OCI-LY7 (cell line): Measurements from ENCODE around the gene LRGUK. TPM values are rescaled to one million over a fixed set of nuclear protein-coding genes. Genes with fewer than 3 reads are reported as not detected.

Source experiments
- BruUV-seq: library from RNA; stranded (reverse); fragments of 400-500 nt; replicated peaks from 2 replicates; lab custom pipeline; 2021; lab: Mats Ljungman, UMichigan
- CTCF ChIA-PET: fragments of 300-600 bp; sonication (Branson Sonifier 250); formaldehyde crosslinking; loops from one replicate; lab custom pipeline; 2022; ENCODE audit warnings: antibody characterized with exemption; ENCODE audit not compliant: unreplicated experiment; lab: Charles Lee
- POLR2A ChIA-PET: fragments of 300-600 bp; sonication (Branson Sonifier 250); formaldehyde crosslinking; loops from one replicate; lab custom pipeline; 2022; ENCODE audit warnings: antibody characterized with exemption; lab: Charles Lee
- DNase-seq: peaks from one replicate; pipeline ENCODE4 v3.0.0-alpha.2; 2015; ENCODE audit warnings: low spot score
- H2AFZ ChIP-seq: fragments of 200-600 bp; sonication (generic), shearing (Covaris generic); 2 replicates; pipeline ENCODE4 v1.6.1; 2014; ENCODE audit warnings: mild to moderate bottlenecking, antibody characterized with exemption, low read length, moderate library complexity
- H3K27ac ChIP-seq: fragments of 200-600 bp; sonication (generic); 2 replicates; pipeline ENCODE4 v1.5.1; 2014; ENCODE audit warnings: mixed run types, low read depth, mild to moderate bottlenecking, moderate library complexity, low read length, inconsistent platforms; ENCODE audit not compliant: poor library complexity, severe bottlenecking
- H3K36me3 ChIP-seq: fragments of 200-600 bp; sonication (generic); 2 replicates; pipeline ENCODE4 v1.6.1; 2014; ENCODE audit warnings: mild to moderate bottlenecking, antibody characterized with exemption, low read length, moderate library complexity, mixed read lengths; ENCODE audit not compliant: insufficient read depth
- H3K4me1 ChIP-seq: fragments of 200-600 bp; sonication (generic); 2 replicates; pipeline ENCODE4 v1.5.1; 2014; ENCODE audit warnings: mild to moderate bottlenecking, low read length; ENCODE audit not compliant: insufficient read depth, poor library complexity, severe bottlenecking
- H3K4me2 ChIP-seq: fragments of 200-600 bp; sonication (generic); 2 replicates; pipeline ENCODE4 v1.6.1; 2014; ENCODE audit warnings: mild to moderate bottlenecking, low read length
- H3K4me3 ChIP-seq: fragments of 200-600 bp; sonication (generic); 2 replicates; pipeline ENCODE4 v1.5.1; 2014; ENCODE audit warnings: mild to moderate bottlenecking, low read depth, low read length; ENCODE audit not compliant: poor library complexity, severe bottlenecking
- H3K79me2 ChIP-seq: fragments of 200-600 bp; sonication (generic); 2 replicates; pipeline ENCODE4 v1.6.1; 2016; ENCODE audit warnings: low read depth, mild to moderate bottlenecking, low read length, moderate library complexity, mixed read lengths; ENCODE audit not compliant: insufficient read depth
- H3K9me2 ChIP-seq: fragments of 200-600 bp; sonication (generic); 2 replicates; pipeline ENCODE4 v1.6.1; 2016; ENCODE audit warnings: mild to moderate bottlenecking, low read length, mixed read lengths; ENCODE audit not compliant: insufficient read depth
- H3K9me3 ChIP-seq: fragments of 200-600 bp; sonication (generic); 2 replicates; pipeline ENCODE4 v1.6.1; 2014; ENCODE audit warnings: mild to moderate bottlenecking, mixed run types, low read length, mixed read lengths
- H4K20me1 ChIP-seq: fragments of 200-600 bp; sonication (generic); 2 replicates; pipeline ENCODE4 v1.6.1; 2014; ENCODE audit warnings: mild to moderate bottlenecking, antibody characterized with exemption, low read length, moderate library complexity, mixed read lengths; ENCODE audit not compliant: insufficient read depth
- EZH2phosphoT487 ChIP-seq: fragments of 200-600 bp; sonication (generic); IDR thresholded peaks from 2 replicates; pipeline ENCODE4 v1.6.1; 2018; ENCODE audit warnings: low read depth, borderline replicate concordance, mild to moderate bottlenecking, mixed run types, antibody characterized with exemption, low read length, moderate library complexity, mixed read lengths
- intact Hi-C: fragments of 100-400 bp; cut with micrococcal nuclease; formaldehyde crosslinking; loops from one replicate; pipeline ENCODE4 v1.10.0; 2022; ENCODE audit not compliant: unreplicated experiment
- total RNA-seq, 2 experiments: library from RNA; depleted of rRNA in 1 of 2; stranded (reverse); fragments of >200 nt in 1 of 2; shearing (Covaris generic) in 1 of 2; gene quantifications; 2 replicates each; pipeline ENCODE4 v1.2.3, GENCODE V29; 2014 to 2022
- TF ChIP-seq, protein P1 (sequence below): fragments of 200-600 bp; sonication (generic); conservative IDR thresholded peaks from 2 replicates; pipeline ENCODE4 v1.5.1; 2014; ENCODE audit warnings: mild to moderate bottlenecking, antibody characterized with exemption, low read length, moderate library complexity, mixed read lengths

Gene LRGUK
- total RNA-seq, 2 experiments from 2014 or later, result 0.46 to 0.95 TPM

DNA sequence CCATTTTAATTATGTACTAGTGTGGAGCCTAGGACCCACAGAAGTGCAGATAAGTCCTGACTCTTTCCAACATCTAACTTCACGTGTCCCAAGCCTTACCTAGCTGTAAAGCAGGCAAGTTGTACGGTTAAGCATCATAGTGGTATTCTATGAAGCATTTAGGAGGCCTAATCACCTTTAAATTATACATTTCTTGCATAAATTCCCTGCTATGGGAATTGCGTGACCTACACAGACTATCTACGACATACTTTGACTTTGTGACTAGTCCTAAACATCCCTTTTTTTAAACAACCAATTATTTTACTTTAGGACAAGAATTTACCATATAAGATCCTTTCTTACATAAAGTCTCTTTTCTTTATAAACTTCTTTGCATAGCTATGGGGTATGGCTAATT, 37.7 kb upstream of the LRGUK start:
- Histone ChIP-seq H3K36me3 (peaks cover 5% of the 10 kb centered on the region; the same call in 1 of the 2 replicates), H3K4me2 (no peak overlapping the region), H3K9me3 (peaks cover 60% of the 10 kb centered on the region), H4K20me1 (no peaks in the 10 kb centered on the region), H3K9me2 (no peaks in the 10 kb centered on the region), H3K4me3 (no peak overlapping the region), H2AFZ (no peak overlapping the region), H3K79me2 (no peaks in the 10 kb centered on the region), H3K27ac (no peak overlapping the region), H3K4me1 (peaks cover 14% of the 10 kb centered on the region)
- intact Hi-C loops, result loop anchor here (5.0 kb wide), 1 partner anchor 158 kb away; no protein-coding TSS in a partner anchor
- ChIA-PET POLR2A (interaction anchor here (0.5 to 1.3 kb wide), 2 partner anchors 9 to 344 kb away, joined by 3 read pairs; no protein-coding TSS in a partner anchor), CTCF (no interaction called here)
- DNase-seq, result peak; percentile 36
- BruUV-seq, result no TSS peak
- TF ChIP-seq, protein P1, sequence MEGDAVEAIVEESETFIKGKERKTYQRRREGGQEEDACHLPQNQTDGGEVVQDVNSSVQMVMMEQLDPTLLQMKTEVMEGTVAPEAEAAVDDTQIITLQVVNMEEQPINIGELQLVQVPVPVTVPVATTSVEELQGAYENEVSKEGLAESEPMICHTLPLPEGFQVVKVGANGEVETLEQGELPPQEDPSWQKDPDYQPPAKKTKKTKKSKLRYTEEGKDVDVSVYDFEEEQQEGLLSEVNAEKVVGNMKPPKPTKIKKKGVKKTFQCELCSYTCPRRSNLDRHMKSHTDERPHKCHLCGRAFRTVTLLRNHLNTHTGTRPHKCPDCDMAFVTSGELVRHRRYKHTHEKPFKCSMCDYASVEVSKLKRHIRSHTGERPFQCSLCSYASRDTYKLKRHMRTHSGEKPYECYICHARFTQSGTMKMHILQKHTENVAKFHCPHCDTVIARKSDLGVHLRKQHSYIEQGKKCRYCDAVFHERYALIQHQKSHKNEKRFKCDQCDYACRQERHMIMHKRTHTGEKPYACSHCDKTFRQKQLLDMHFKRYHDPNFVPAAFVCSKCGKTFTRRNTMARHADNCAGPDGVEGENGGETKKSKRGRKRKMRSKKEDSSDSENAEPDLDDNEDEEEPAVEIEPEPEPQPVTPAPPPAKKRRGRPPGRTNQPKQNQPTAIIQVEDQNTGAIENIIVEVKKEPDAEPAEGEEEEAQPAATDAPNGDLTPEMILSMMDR, result no peak
- no peak for TF ChIP-seq EZH2phosphoT487

DNA sequence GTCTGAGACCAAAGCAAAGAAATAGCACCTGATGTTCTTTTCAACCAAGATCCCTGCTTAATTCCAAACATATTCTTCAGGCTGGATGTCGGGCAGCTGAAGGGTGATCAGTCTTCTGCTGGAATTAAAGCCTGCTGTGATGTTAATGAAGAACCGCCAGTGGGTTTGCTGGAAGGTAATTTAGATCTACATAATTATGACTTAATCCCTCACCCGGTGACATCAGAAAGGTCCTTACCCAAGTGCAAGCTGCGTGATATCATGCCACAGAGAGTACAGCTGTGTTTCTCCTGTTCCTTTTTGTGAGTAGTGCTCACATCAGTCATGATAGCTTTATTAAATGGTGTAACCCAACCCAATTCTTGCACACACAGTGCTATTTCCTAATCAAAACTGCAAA, 29.1 kb upstream of the LRGUK start:
- Histone ChIP-seq H3K79me2 (no peaks in the 10 kb centered on the region), H3K27ac (no peak overlapping the region), H3K9me3 (0 out of 2 replicates have a peak, but pooled peaks cover 4% of the 10 kb centered on the region), H3K36me3 (no peaks in the 10 kb centered on the region), H3K9me2 (no peaks in the 10 kb centered on the region), H3K4me1 (no peaks in the 10 kb centered on the region), H4K20me1 (no peaks in the 10 kb centered on the region), H3K4me3 (no peak overlapping the region), H3K4me2 (no peak overlapping the region), H2AFZ (no peak overlapping the region)
- no peak for DNase-seq
- POLR2A ChIA-PET, result interaction anchor here (0.8 to 1.1 kb wide), 2 partner anchors 9 to 34 kb away, joined by 3 read pairs; no protein-coding TSS in a partner anchor
- intact Hi-C loops, result no loop called here
- TF ChIP-seq, protein P1, result no peak
- no peak for TF ChIP-seq EZH2phosphoT487
- CTCF ChIA-PET, result no interaction called here
- BruUV-seq, result no TSS peak

DNA sequence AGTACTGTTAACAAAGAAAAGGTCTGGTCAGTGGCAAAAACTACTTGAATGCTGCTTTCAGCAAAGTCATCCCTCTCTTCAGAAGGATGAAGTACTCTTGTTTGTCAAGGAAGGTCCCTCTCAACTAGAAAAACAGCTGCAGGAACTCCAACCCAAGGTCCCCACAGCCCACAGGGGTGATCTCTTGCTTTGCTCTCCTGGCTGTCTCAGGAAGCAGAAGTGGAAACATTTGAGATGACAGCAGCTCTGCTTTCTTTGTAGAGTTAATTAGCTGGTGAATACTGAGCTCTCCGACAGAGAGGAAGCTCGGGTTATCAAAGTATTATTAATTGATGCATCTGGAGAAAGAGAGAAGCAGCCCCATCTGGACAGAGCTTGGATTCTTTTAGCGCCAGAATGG, 25.4 kb upstream of the LRGUK start:
- Histone ChIP-seq H3K79me2 (no peaks in the 10 kb centered on the region), H3K9me2 (no peaks in the 10 kb centered on the region), H3K9me3 (no peaks in the 10 kb centered on the region), H3K36me3 (no peaks in the 10 kb centered on the region), H3K27ac (no peak overlapping the region), H4K20me1 (no peaks in the 10 kb centered on the region), H3K4me1 (no peaks in the 10 kb centered on the region), H2AFZ (no peak overlapping the region), H3K4me3 (no peak overlapping the region), H3K4me2 (no peak overlapping the region)
- DNase-seq, result no peak
- intact Hi-C loops, result no loop called here
- no TSS peak for BruUV-seq
- ChIA-PET CTCF (no interaction called here), POLR2A (interaction anchor here (1.2 kb wide), 1 partner anchor 14 kb away, joined by 3 read pairs; no protein-coding TSS in a partner anchor)
- TF ChIP-seq, protein P1, result no peak
- TF ChIP-seq EZH2phosphoT487, result no peak
